ENCODE data around the gene SPOCK1.

The SPOCK1 gene

GRCh38 chr5:137300411-137301240 is 198.5 kb downstream of the SPOCK1 start:
- H3K27me3 ChIP-seq (ENCODE audit: insufficient read depth, poor library complexity, severe bottlenecking), result no peaks in the 10 kb centered on the region
- no peak overlapping the region for H3K27ac ChIP-seq (replicated peaks)
- DNase-seq (ENCODE audit: low read depth in 1 of 2, low spot score in 1 of 2), result no peak
- no peak for TF ChIP-seq POLR2AphosphoS5 (IDR thresholded peaks at IDR 0.05; ENCODE audit: low read depth)
- no peak overlapping the region for H3K4me3 ChIP-seq (replicated peaks; ENCODE audit: insufficient read depth, low read length)

- H3K27ac ChIP-seq (replicated peaks), result no peak overlapping the region
- no peak for DNase-seq (ENCODE audit: low read depth in 1 of 2, low spot score in 1 of 2)
- no peaks in the 10 kb centered on the region for H3K27me3 ChIP-seq (ENCODE audit: insufficient read depth, poor library complexity, severe bottlenecking)
- TF ChIP-seq POLR2AphosphoS5 (IDR thresholded peaks at IDR 0.05; ENCODE audit: low read depth), result no peak
- no peak for TF ChIP-seq GABPA (IDR thresholded peaks at IDR 0.05; ENCODE audit: low read depth)
- no peak for TF ChIP-seq REST (IDR thresholded peaks at IDR 0.05; ENCODE audit: insufficient replicate concordance, low read depth)
- TF ChIP-seq CTCF (IDR thresholded peaks at IDR 0.05; ENCODE audit: insufficient read depth, low read length), result no peak
- no peak for TF ChIP-seq SPI1 (IDR thresholded peaks at IDR 0.05; ENCODE audit: borderline replicate concordance, low read depth)
- H3K4me3 ChIP-seq (replicated peaks; ENCODE audit: insufficient read depth, low read length), result no peak overlapping the region
Measured at GRCh38 chr5:137296213-137296781, 202.8 kb downstream of the SPOCK1 start.

- DNase-seq (ENCODE audit: low read depth in 1 of 2, low spot score in 1 of 2), result no peak
- Histone ChIP-seq H3K27me3 (ENCODE audit: insufficient read depth, poor library complexity, severe bottlenecking) (no peaks in the 10 kb centered on the region), H3K27ac (replicated peaks) (no peak overlapping the region), H3K4me3 (replicated peaks; ENCODE audit: insufficient read depth, low read length) (no peak overlapping the region)
- no peak for TF ChIP-seq POLR2AphosphoS5 (IDR thresholded peaks at IDR 0.05; ENCODE audit: low read depth)
- TF ChIP-seq CTCF (IDR thresholded peaks at IDR 0.05; ENCODE audit: insufficient read depth, low read length), result no peak
- no peak for TF ChIP-seq SPI1 (IDR thresholded peaks at IDR 0.05; ENCODE audit: borderline replicate concordance, low read depth)
- TF ChIP-seq REST (IDR thresholded peaks at IDR 0.05; ENCODE audit: insufficient replicate concordance, low read depth), result no peak
- no peak for TF ChIP-seq GABPA (IDR thresholded peaks at IDR 0.05; ENCODE audit: low read depth)
Measured at GRCh38 chr5:137294604-137295003, 204.5 kb downstream of the SPOCK1 start.

- no peak for TF ChIP-seq GABPA (IDR thresholded peaks at IDR 0.05; ENCODE audit: low read depth)
- TF ChIP-seq REST (IDR thresholded peaks at IDR 0.05; ENCODE audit: insufficient replicate concordance, low read depth), result no peak
- no peak for TF ChIP-seq CTCF (IDR thresholded peaks at IDR 0.05; ENCODE audit: insufficient read depth, low read length)
- no peak for TF ChIP-seq SPI1 (IDR thresholded peaks at IDR 0.05; ENCODE audit: borderline replicate concordance, low read depth)
- no peak for TF ChIP-seq POLR2AphosphoS5 (IDR thresholded peaks at IDR 0.05; ENCODE audit: low read depth)
- no peak overlapping the region for H3K27ac ChIP-seq (replicated peaks)
- no peak overlapping the region for H3K4me3 ChIP-seq (replicated peaks; ENCODE audit: insufficient read depth, low read length)
- DNase-seq (ENCODE audit: low read depth in 1 of 2, low spot score in 1 of 2), result no peak
- H3K27me3 ChIP-seq (ENCODE audit: insufficient read depth, poor library complexity, severe bottlenecking), result no peaks in the 10 kb centered on the region
Measured at GRCh38 chr5:137292461-137293027, 206.6 kb downstream of the SPOCK1 start.

Data from HL-60 (cell line).